GM19468 (cell line): ENCODE measurements around the gene CLDN34.

Source experiments
- ATAC-seq: cut with Tn5 transposase; IDR thresholded peaks from one replicate; pipeline ENCODE4 v1.9.1; 2021; ENCODE audit warnings: mild to moderate bottlenecking, moderate library complexity, moderate number of reproducible peaks; ENCODE audit not compliant: unreplicated experiment; ENCODE audit errors: extremely low read depth

The CLDN34 gene

GRCh38 chrX:10014462-10015354 lies 47.5 kb downstream of the CLDN34 start:
- peak; percentile 60 for ATAC-seq

DNA sequence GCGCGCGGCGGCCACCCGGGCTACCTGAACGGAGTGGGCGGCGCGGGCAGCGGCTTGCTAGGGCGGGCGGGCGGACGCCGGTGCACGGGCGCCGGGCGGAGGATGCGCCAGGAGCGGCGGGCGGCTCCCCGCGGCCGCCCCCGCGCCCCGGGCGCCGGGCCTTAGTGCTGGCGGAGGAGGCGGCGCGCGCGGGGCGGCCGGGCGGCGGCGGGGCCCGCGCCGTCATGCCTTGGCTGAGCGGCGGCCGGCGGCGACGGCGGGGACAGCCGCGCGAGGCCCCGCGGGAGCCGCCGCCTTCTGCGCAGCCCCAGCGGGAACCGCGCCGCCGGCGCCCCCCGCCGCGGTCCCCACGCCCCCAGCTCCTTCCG lies 48.2 kb downstream of the CLDN34 start:
- no peak for ATAC-seq

DNA sequence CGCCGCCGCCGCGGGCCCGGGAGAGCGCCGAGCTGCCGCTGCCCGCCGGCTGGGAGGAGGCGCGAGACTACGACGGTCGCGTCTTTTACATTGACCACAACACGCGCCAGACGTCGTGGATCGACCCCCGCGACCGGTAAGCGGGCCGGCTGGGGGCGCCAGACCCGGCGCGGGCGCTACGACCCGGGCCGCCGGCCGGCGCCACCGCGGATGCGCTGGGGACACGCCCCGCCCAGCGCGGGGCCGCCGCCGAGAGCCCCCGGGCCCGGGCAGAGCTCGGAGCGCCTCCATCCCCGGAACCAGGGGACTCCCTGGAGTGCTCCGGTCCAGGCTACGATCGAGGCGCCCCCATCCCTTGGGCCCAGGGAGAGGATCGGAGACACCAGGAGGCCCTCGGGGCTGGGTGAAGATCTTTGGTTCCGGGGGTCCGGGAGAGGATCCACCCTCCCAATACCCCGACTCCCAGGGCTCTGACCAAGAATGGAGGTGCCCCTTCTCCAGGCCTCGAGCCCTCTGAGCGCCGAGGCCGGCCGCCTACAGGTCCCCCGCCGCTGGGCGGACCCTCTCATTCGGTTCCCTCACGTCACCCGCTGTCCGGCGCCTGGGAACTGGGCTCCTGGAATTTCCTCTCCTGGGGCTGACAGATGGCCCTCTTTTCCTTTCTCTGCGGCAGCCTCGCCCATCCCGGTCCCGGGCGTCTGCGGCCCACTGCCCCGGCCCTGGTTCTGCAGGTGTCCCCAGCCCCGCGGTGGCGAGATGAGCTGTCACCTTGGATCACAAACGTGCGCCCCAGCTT lies 48.8 kb downstream of the CLDN34 start:
- ATAC-seq: no peak

- ATAC-seq: no peak
Observed at GRCh38 chrX:10016519-10017132, 49.5 kb downstream of the CLDN34 start.

DNA sequence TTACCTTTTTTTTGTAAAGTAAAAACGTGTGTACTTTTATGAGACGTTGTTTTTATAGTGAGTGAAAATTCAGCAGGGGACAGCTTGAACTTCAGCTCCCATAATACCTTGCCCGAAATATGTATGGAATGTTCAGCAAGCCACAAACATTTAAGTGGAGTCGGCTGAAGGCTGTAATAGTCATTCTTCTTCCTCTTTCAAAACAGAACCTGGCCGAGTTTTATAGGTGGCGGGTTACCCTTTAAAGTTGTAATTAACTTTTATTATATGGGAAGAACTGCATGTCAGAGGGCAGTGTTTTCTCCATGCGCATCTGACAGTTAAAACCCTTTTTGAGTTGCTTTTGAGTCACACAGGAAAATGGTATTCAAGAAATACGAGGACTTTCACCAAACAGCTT lies 50.7 kb downstream of the CLDN34 start:
- ATAC-seq: no peak
